Esophagus squamous epithelium (tissue), 4 donors: ENCODE data around the gene IL17RB.

ENCODE experiments used
- POLR2A ChIP-seq, 4 donors: fragments of 450-650 bp; IDR thresholded peaks; one replicate each; pipeline ENCODE4 v1.6.1; 2017; ENCODE audit warnings: antibody characterized with exemption in 4 of 4, mild to moderate bottlenecking in 4 of 4, moderate library complexity in 3 of 4
- TF ChIP-seq, protein P1 (sequence below), 6 experiments: fragments of 450-650 bp in 4 of 6; fragments of 200-600 bp in 2 of 6; sonication (generic) in 2 of 6; IDR thresholded peaks; one replicate each; pipeline ENCODE4 v1.5.1; 2016 to 2019; ENCODE audit warnings: antibody characterized with exemption in 6 of 6, mild to moderate bottlenecking in 4 of 6, moderate library complexity in 4 of 6

DNA sequence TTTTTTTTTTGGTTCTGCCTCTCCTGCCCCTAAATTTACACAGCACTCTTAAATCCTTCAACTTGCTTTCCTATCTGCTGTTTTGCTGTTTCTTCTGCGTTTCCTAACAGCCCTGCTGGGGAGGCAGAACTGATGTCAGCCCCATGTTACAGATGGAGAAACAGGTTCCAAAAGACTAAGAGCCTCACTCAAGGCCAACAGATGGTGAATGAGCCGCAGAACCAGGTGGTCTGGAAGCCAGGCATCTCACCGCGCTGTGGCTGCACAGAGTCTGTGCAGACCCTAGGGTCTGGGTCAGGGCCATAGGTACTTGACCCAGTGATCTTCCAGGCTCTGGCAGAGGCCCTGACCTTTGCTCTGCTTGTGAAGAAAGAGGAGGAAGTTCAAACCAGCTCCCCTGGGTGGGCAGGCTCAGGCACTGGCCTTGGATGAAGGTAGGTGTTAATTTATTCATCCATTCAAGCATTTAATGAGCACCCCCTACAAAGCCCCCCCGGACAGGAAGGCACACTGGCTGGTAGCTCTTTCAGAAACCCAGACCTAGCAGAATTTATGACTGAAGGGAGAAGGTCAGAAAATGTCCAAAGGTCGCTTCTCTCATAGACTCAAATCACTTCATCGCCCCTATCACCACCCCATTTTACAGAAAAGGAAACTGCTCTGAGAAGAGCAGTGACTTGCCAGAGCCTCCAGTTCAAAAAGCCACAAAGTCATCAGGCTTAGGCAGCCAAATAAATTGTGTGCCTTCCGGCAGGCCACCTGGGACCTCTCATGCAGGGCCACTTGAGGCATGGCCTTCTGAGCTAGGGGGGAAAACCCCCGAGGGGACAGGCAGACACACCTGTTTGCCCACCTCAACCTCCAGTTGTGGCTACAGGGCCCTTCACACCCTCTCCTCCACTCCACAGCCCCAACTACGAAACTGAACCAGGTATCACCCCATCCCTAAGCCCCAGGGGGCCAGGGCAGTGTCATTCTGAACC lies 2.9 kb upstream of the IL17RB start:
- TF ChIP-seq, protein P1, sequence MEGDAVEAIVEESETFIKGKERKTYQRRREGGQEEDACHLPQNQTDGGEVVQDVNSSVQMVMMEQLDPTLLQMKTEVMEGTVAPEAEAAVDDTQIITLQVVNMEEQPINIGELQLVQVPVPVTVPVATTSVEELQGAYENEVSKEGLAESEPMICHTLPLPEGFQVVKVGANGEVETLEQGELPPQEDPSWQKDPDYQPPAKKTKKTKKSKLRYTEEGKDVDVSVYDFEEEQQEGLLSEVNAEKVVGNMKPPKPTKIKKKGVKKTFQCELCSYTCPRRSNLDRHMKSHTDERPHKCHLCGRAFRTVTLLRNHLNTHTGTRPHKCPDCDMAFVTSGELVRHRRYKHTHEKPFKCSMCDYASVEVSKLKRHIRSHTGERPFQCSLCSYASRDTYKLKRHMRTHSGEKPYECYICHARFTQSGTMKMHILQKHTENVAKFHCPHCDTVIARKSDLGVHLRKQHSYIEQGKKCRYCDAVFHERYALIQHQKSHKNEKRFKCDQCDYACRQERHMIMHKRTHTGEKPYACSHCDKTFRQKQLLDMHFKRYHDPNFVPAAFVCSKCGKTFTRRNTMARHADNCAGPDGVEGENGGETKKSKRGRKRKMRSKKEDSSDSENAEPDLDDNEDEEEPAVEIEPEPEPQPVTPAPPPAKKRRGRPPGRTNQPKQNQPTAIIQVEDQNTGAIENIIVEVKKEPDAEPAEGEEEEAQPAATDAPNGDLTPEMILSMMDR (IDR thresholded peaks at IDR 0.05), result no peak
- TF ChIP-seq POLR2A (IDR thresholded peaks at IDR 0.05), result no peak
